Measurements from ENCODE around the gene PPAN. TPM values are rescaled to one million over a fixed set of nuclear protein-coding genes. Genes with fewer than 3 reads are reported as not detected.

The PPAN gene
- total and polyA plus RNA-seq, 2 experiments from 2014 or later, result 15.0 to 26.0 TPM

- 78% methylated on average over 23 of the region's 23 CpGs for WGBS (ENCODE audit: low lambda C conversion rate, missing lambda C conversion rate)
- peaks cover 2% of the 10 kb centered on the region for H3K4me1 ChIP-seq (ENCODE audit: insufficient read depth)
These were observed 6.0 kb downstream of the PPAN start for GRCh38 chr19:10112037-10112761.

GRCh38 chr19:10112895-10113591 lies 6.9 kb downstream of the PPAN start:
- H3K4me1 ChIP-seq (ENCODE audit: insufficient read depth), result no peaks in the 10 kb centered on the region
- no peak overlapping the region for H3K27ac ChIP-seq

More at GRCh38 chr19:10112037-10112761, 6.0 kb downstream of the PPAN start:
- Histone ChIP-seq H3K4me2 (no peak overlapping the region), H2AFZ (no peak overlapping the region), H3K27me3 (no peaks in the 10 kb centered on the region), H4K20me1 (ENCODE audit: insufficient read depth, poor library complexity, severe bottlenecking) (no peaks in the 10 kb centered on the region), H3K9me3 (ENCODE audit: low read depth) (no peaks in the 10 kb centered on the region), H3K9me2 (replicated peaks; ENCODE audit: insufficient read depth) (no peaks in the 10 kb centered on the region), H3K27ac (no peak overlapping the region), H3K4me3 (no peak overlapping the region), H3K36me3 (replicated peaks; ENCODE audit: insufficient read depth, low read depth) (no peaks in the 10 kb centered on the region), H3K79me2 (peaks cover 12% of the 10 kb centered on the region)
- TF ChIP-seq CTCF (IDR thresholded peaks at IDR 0.05; ENCODE audit: poor library complexity), result no peak
- TF ChIP-seq EZH2 (IDR thresholded peaks at IDR 0.05; ENCODE audit: borderline replicate concordance), result no peak
- no peak for TF ChIP-seq EZH2phosphoT487 (IDR thresholded peaks at IDR 0.05; ENCODE audit: low read depth, severe bottlenecking, unreplicated experiment)
- no peak for DNase-seq (ENCODE audit: low spot score)

GRCh38 chr19:10113592-10113963 lies 7.4 kb downstream of the PPAN start:
- no peaks in the 10 kb centered on the region for H3K36me3 ChIP-seq (replicated peaks; ENCODE audit: insufficient read depth, low read depth)
- no peaks in the 10 kb centered on the region for H3K9me2 ChIP-seq (replicated peaks; ENCODE audit: insufficient read depth)
- no peak overlapping the region for H3K27ac ChIP-seq
- no peaks in the 10 kb centered on the region for H4K20me1 ChIP-seq (ENCODE audit: insufficient read depth, poor library complexity, severe bottlenecking)
- no peak for TF ChIP-seq EZH2 (IDR thresholded peaks at IDR 0.05; ENCODE audit: borderline replicate concordance)
- no peak for TF ChIP-seq EZH2phosphoT487 (IDR thresholded peaks at IDR 0.05; ENCODE audit: low read depth, severe bottlenecking, unreplicated experiment)
- TF ChIP-seq CTCF (IDR thresholded peaks at IDR 0.05; ENCODE audit: poor library complexity), result no peak
- no peaks in the 10 kb centered on the region for H3K9me3 ChIP-seq (ENCODE audit: low read depth)
- no peaks in the 10 kb centered on the region for H3K27me3 ChIP-seq
- H3K79me2 ChIP-seq, result peaks cover 14% of the 10 kb centered on the region
- H3K4me3 ChIP-seq, result no peak overlapping the region
- H3K4me2 ChIP-seq, result no peak overlapping the region
- H2AFZ ChIP-seq, result no peak overlapping the region
- 92% methylated on average over 19 of the region's 19 CpGs for WGBS (ENCODE audit: low lambda C conversion rate, missing lambda C conversion rate)
- DNase-seq (ENCODE audit: low spot score), result no peak
- peaks cover 3% of the 10 kb centered on the region for H3K4me1 ChIP-seq (ENCODE audit: insufficient read depth)

More at GRCh38 chr19:10112895-10113591, 6.9 kb downstream of the PPAN start:
- Histone ChIP-seq H3K9me2 (replicated peaks; ENCODE audit: insufficient read depth) (no peaks in the 10 kb centered on the region), H3K79me2 (peaks cover 12% of the 10 kb centered on the region), H3K9me3 (ENCODE audit: low read depth) (no peaks in the 10 kb centered on the region), H2AFZ (no peak overlapping the region), H3K27me3 (no peaks in the 10 kb centered on the region), H3K36me3 (replicated peaks; ENCODE audit: insufficient read depth, low read depth) (no peaks in the 10 kb centered on the region), H3K4me2 (no peak overlapping the region), H4K20me1 (ENCODE audit: insufficient read depth, poor library complexity, severe bottlenecking) (no peaks in the 10 kb centered on the region), H3K4me3 (no peak overlapping the region)
- TF ChIP-seq CTCF (IDR thresholded peaks at IDR 0.05; ENCODE audit: poor library complexity), result peak; percentile 67
- no peak for TF ChIP-seq EZH2phosphoT487 (IDR thresholded peaks at IDR 0.05; ENCODE audit: low read depth, severe bottlenecking, unreplicated experiment)
- DNase-seq (ENCODE audit: low spot score), result peak; percentile 68
- WGBS (ENCODE audit: low lambda C conversion rate, missing lambda C conversion rate), result 39% methylated on average over 21 of the region's 25 CpGs
